Neural progenitor cell (in vitro differentiated cells): Measurements from ENCODE around the gene NFE2.

Experiments used
- CTCF ChIP-seq: fragments of 200-600 bp; sonication (generic); IDR thresholded peaks from 2 replicates; pipeline ENCODE4 v1.5.1; 2017; ENCODE audit warnings: antibody characterized with exemption, mild to moderate bottlenecking
- EZH2 ChIP-seq: fragments of 200-600 bp; sonication (generic); IDR thresholded peaks from 2 replicates; pipeline ENCODE4 v1.6.1; 2017; ENCODE audit warnings: antibody characterized with exemption, mild to moderate bottlenecking, moderate library complexity
- EZH2phosphoT487 ChIP-seq: fragments of 200-600 bp; sonication (generic); IDR thresholded peaks from 2 replicates; pipeline ENCODE4 v1.6.1; 2017; ENCODE audit warnings: antibody characterized with exemption

- no peak for TF ChIP-seq EZH2phosphoT487
- TF ChIP-seq CTCF: peak; percentile 84
- no peak for TF ChIP-seq EZH2
Observed at GRCh38 chr12:54324617-54325441, 24.0 kb upstream of the NFE2 start, which contains the start of gene COPZ1.
